SK-N-SH treated with all-trans-retinoic acid at 6 μM for 48 hours (cell line): ENCODE results near the gene RANBP1.

Experiments used
- ATAC-seq: fragments of 200-7000 bp; cut with Tn5 transposase; 3 replicates; pipeline ENCODE4 v1.9.1; 2020; ENCODE audit warnings: mild to moderate bottlenecking, moderate library complexity
- ARNTL ChIP-seq: fragments of 450-650 bp; formaldehyde crosslinking; IDR thresholded peaks from 2 replicates; pipeline ENCODE4 v1.5.0; 2020; ENCODE audit warnings: low read depth, mild to moderate bottlenecking, moderate library complexity, borderline replicate concordance
- BACH2 ChIP-seq: fragments of 250-450 bp; sonication (Bioruptor Pico); IDR thresholded peaks from 2 replicates; pipeline ENCODE4 v1.9.0; 2021; ENCODE audit warnings: mild to moderate bottlenecking, borderline replicate concordance
- CSDC2 ChIP-seq: fragments of 250-450 bp; sonication (Bioruptor Pico); IDR thresholded peaks from 2 replicates; pipeline ENCODE4 v1.5.0; 2020; ENCODE audit warnings: mild to moderate bottlenecking, moderate library complexity
- GLIS3 ChIP-seq: fragments of 250-450 bp; sonication (Bioruptor Pico); IDR thresholded peaks from 2 replicates; pipeline ENCODE4 v1.5.0; 2020; ENCODE audit warnings: mild to moderate bottlenecking, moderate library complexity
- ISL1 ChIP-seq: fragments of 250-450 bp; sonication (Bioruptor Pico); IDR thresholded peaks from 2 replicates; pipeline ENCODE4 v2.1.2; 2022; ENCODE audit warnings: mild to moderate bottlenecking, moderate library complexity
- PATZ1 ChIP-seq: fragments of 250-450 bp; sonication (Bioruptor Pico); IDR thresholded peaks from 2 replicates; pipeline ENCODE4 v1.8.0; 2020; ENCODE audit warnings: mild to moderate bottlenecking, moderate library complexity, borderline replicate concordance
- PPARA ChIP-seq: fragments of 250-450 bp; sonication (Bioruptor Pico); IDR thresholded peaks from 2 replicates; pipeline ENCODE4 v1.5.0; 2020; ENCODE audit warnings: mild to moderate bottlenecking, borderline replicate concordance
- RARB ChIP-seq: fragments of 250-450 bp; sonication (Bioruptor Pico); IDR thresholded peaks from 2 replicates; pipeline ENCODE4 v1.8.0; 2021; ENCODE audit warnings: mild to moderate bottlenecking, moderate library complexity
- SNAI2 ChIP-seq: fragments of 250-450 bp; sonication (Bioruptor Pico); IDR thresholded peaks from 2 replicates; pipeline ENCODE4 v1.5.0; 2020; ENCODE audit warnings: mild to moderate bottlenecking, moderate library complexity
- TCF4 ChIP-seq: fragments of 250-450 bp; sonication (Bioruptor Pico); IDR thresholded peaks from 2 replicates; pipeline ENCODE4 v1.8.0; 2021; ENCODE audit warnings: mild to moderate bottlenecking, moderate library complexity, borderline replicate concordance
- TOX ChIP-seq: fragments of 250-450 bp; sonication (Bioruptor Pico); IDR thresholded peaks from 2 replicates; pipeline ENCODE4 v1.8.0; 2021; ENCODE audit warnings: mild to moderate bottlenecking, moderate library complexity, borderline replicate concordance
- ZC3H10 ChIP-seq: fragments of 250-450 bp; sonication (Bioruptor Pico); IDR thresholded peaks from 2 replicates; pipeline ENCODE4 v1.5.1; 2021; ENCODE audit warnings: mild to moderate bottlenecking, moderate library complexity
- ZFP30 ChIP-seq: fragments of 450-650 bp; formaldehyde crosslinking; IDR thresholded peaks from 2 replicates; pipeline ENCODE4 v1.5.0; 2022; ENCODE audit warnings: mild to moderate bottlenecking, moderate library complexity
- ZNF565 ChIP-seq: fragments of 450-650 bp; formaldehyde crosslinking; conservative IDR thresholded peaks from 2 replicates; pipeline ENCODE4 v1.5.0; 2020; ENCODE audit warnings: low read depth, mild to moderate bottlenecking, moderate library complexity
- ZNF70 ChIP-seq: fragments of 450-650 bp; formaldehyde crosslinking; IDR thresholded peaks from 2 replicates; pipeline ENCODE4 v1.5.0; 2020; ENCODE audit warnings: mild to moderate bottlenecking, moderate library complexity
- ZNF8 ChIP-seq: fragments of 450-650 bp; formaldehyde crosslinking; IDR thresholded peaks from 2 replicates; pipeline ENCODE4 v1.5.0; 2020; ENCODE audit warnings: mild to moderate bottlenecking, moderate library complexity
- TF ChIP-seq, protein P1 (sequence below): fragments of 250-450 bp; sonication (Bioruptor Pico); IDR thresholded peaks from 2 replicates; pipeline ENCODE4 v1.5.1; 2020; ENCODE audit warnings: low read depth, mild to moderate bottlenecking, moderate library complexity
- TF ChIP-seq, protein P2 (sequence below): fragments of 250-450 bp; sonication (Bioruptor Pico); IDR thresholded peaks from 2 replicates; pipeline ENCODE4 v1.5.0; 2020; ENCODE audit warnings: mild to moderate bottlenecking, moderate library complexity
- TF ChIP-seq, protein P3 (sequence below): fragments of 250-450 bp; sonication (Bioruptor Pico); IDR thresholded peaks from 2 replicates; pipeline ENCODE4 v1.8.0; 2021; ENCODE audit warnings: low read depth, mild to moderate bottlenecking, moderate library complexity, borderline replicate concordance

Gene RANBP1

DNA sequence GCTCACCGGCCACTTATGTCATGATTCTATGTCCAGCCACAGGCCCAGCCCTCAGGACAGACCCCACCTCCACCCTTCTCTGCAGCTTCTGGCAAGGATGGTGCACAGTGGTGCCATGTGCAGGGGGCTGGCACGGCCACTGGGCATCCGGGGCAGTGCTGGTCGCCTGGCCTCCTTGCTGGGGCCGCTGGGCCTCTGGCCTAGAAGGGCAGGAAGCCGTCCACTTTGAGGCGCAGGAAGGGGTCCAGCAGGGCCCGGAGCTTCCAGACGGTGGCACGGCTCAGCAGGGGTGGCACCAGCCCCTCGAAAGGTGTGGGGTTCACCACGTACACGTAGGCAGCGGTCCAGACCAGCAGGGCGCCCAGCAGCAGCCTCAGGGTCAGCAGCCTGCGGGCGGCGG lies 32.5 kb downstream of the RANBP1 start:
- TF ChIP-seq, protein P1, sequence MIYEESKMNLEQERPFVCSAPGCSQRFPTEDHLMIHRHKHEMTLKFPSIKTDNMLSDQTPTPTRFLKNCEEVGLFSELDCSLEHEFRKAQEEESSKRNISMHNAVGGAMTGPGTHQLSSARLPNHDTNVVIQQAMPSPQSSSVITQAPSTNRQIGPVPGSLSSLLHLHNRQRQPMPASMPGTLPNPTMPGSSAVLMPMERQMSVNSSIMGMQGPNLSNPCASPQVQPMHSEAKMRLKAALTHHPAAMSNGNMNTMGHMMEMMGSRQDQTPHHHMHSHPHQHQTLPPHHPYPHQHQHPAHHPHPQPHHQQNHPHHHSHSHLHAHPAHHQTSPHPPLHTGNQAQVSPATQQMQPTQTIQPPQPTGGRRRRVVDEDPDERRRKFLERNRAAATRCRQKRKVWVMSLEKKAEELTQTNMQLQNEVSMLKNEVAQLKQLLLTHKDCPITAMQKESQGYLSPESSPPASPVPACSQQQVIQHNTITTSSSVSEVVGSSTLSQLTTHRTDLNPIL (CRISPR knock-in tag) = no peak
- TF ChIP-seq RARB (CRISPR knock-in tag) = no peak
- ATAC-seq = no peak; the same call in 2 of the 3 replicates

- TF ChIP-seq ZC3H10 (CRISPR knock-in tag) (no peak), PPARA (no peak), CSDC2 (CRISPR knock-in tag) (no peak), ISL1 (CRISPR knock-in tag) (no peak), BACH2 (CRISPR knock-in tag) (no peak), GLIS3 (CRISPR knock-in tag) (no peak), ZFP30 (CRISPR knock-in tag) (no peak), TOX (CRISPR knock-in tag) (no peak), RARB (CRISPR knock-in tag) (no peak), ZNF8 (CRISPR knock-in tag) (no peak), SNAI2 (CRISPR knock-in tag) (no peak), ZNF70 (CRISPR knock-in tag) (no peak), ARNTL (CRISPR knock-in tag) (no peak), ZNF565 (no peak), PATZ1 (CRISPR knock-in tag) (no peak), TCF4 (no peak)
- TF ChIP-seq, protein P1 (CRISPR knock-in tag) = no peak
- TF ChIP-seq, protein P2, sequence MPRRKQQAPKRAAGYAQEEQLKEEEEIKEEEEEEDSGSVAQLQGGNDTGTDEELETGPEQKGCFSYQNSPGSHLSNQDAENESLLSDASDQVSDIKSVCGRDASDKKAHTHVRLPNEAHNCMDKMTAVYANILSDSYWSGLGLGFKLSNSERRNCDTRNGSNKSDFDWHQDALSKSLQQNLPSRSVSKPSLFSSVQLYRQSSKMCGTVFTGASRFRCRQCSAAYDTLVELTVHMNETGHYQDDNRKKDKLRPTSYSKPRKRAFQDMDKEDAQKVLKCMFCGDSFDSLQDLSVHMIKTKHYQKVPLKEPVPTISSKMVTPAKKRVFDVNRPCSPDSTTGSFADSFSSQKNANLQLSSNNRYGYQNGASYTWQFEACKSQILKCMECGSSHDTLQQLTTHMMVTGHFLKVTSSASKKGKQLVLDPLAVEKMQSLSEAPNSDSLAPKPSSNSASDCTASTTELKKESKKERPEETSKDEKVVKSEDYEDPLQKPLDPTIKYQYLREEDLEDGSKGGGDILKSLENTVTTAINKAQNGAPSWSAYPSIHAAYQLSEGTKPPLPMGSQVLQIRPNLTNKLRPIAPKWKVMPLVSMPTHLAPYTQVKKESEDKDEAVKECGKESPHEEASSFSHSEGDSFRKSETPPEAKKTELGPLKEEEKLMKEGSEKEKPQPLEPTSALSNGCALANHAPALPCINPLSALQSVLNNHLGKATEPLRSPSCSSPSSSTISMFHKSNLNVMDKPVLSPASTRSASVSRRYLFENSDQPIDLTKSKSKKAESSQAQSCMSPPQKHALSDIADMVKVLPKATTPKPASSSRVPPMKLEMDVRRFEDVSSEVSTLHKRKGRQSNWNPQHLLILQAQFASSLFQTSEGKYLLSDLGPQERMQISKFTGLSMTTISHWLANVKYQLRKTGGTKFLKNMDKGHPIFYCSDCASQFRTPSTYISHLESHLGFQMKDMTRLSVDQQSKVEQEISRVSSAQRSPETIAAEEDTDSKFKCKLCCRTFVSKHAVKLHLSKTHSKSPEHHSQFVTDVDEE (CRISPR knock-in tag) = no peak
- TF ChIP-seq, protein P3, sequence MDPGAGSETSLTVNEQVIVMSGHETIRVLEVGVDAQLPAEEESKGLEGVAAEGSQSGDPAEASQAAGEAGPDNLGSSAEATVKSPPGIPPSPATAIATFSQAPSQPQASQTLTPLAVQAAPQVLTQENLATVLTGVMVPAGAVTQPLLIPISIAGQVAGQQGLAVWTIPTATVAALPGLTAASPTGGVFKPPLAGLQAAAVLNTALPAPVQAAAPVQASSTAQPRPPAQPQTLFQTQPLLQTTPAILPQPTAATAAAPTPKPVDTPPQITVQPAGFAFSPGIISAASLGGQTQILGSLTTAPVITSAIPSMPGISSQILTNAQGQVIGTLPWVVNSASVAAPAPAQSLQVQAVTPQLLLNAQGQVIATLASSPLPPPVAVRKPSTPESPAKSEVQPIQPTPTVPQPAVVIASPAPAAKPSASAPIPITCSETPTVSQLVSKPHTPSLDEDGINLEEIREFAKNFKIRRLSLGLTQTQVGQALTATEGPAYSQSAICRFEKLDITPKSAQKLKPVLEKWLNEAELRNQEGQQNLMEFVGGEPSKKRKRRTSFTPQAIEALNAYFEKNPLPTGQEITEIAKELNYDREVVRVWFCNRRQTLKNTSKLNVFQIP (CRISPR knock-in tag) = no peak
- ATAC-seq = no peak
Measured at GRCh38 chr22:20149257-20150250, 33.6 kb downstream of the RANBP1 start.
